HK-2 (cell line): ENCODE measurements around the gene TMEM176A.

ENCODE experiments used
- DNase-seq: peaks from one replicate; pipeline ENCODE4 v3.0.0-alpha.2; 2018; ENCODE audit not compliant: unreplicated experiment

TMEM176A gene

DNA sequence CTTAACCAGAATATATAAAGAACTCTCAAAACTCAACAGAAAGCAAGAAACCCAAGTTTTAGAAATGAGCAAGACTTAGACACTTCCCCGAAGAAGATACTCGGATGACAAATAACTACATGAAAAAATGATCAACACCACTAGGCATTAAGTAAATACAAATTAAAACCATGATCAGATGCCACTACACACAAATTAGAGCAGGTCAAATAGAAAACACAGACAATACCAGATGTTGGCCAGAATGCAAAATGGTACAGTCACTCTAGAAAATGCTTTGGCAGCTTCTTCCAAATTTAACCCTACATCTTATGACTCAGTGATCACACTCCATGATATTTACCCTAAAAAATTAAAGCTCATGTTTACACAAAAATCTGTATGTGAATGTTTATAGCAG is 18.4 kb downstream of the TMEM176A start:
- DNase-seq, result no peak

- DNase-seq, result no peak
These were observed 19.6 kb downstream of the TMEM176A start for GRCh38 chr7:150820148-150820547.

GRCh38 chr7:150820578-150821198 is 20.1 kb downstream of the TMEM176A start:
- no peak for DNase-seq

GRCh38 chr7:150823043-150823442 is 22.5 kb downstream of the TMEM176A start:
- no peak for DNase-seq

GRCh38 chr7:150823484-150824126 is 23.0 kb downstream of the TMEM176A start:
- DNase-seq, result no peak

- no peak for DNase-seq
These were observed 24.0 kb downstream of the TMEM176A start for GRCh38 chr7:150824379-150825177.

DNA sequence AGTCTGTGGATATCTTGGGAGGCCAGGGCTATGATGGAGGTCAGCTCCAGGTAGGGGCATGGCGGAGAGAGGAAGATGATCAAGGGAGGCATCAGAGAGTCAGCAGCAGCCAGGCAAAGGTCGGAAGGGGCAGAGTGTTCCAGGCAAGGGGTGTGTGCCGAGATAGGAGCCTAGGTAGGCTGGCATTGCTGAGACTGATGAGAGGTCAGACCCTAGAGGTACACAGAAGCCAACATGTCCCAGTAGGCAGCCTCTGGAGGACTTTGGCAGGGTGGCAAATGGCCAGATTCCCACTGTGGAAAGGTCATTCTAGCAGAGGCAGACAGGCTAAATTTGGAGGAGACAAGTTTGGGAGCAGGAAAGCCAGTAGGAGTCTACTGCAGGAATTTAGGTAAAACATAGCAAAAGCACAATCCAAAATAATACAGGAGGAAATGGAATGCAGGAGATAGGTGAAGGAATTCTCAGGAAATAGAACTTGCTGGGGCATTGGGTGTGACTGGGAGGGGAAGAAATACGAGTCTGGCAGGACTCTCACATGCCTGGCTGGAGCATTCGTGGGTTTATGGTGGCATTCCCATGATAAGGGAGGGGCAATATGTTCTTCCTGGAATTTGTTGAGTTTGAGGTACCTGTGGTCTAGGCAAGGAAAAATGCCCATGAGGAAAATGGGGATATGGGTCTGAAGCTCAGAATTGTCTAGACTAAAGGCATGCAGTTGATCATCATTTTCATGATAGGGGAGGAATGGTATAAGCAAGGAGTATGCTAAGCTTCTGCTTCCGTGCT is 25.7 kb downstream of the TMEM176A start:
- DNase-seq, result no peak

GRCh38 chr7:150828384-150828783 is 27.8 kb downstream of the TMEM176A start:
- no peak for DNase-seq

DNA sequence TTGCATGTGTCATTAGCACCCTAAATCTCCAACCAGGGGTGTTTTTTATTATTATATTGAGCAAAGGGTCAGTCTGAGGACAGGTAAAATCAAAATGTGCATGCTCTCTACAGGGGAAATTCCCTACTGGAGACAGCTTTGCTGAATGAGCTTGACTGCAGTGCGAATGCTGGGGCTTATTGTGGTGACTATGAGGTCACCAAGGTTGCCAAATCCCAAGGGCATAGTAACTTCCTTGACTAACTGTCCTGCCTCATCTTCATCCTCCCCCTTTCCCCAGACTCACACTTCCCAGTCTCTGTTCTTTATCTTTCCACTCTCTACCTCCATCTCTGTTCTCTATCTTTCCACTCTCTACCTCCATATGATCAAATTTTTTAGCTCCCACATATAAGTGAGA is 28.9 kb downstream of the TMEM176A start:
- no peak for DNase-seq

GRCh38 chr7:150830937-150831336 is 30.4 kb downstream of the TMEM176A start:
- DNase-seq, result no peak

GRCh38 chr7:150831851-150832250 is 31.3 kb downstream of the TMEM176A start:
- no peak for DNase-seq

GRCh38 chr7:150835019-150835418 is 34.5 kb downstream of the TMEM176A start:
- no peak for DNase-seq

DNA sequence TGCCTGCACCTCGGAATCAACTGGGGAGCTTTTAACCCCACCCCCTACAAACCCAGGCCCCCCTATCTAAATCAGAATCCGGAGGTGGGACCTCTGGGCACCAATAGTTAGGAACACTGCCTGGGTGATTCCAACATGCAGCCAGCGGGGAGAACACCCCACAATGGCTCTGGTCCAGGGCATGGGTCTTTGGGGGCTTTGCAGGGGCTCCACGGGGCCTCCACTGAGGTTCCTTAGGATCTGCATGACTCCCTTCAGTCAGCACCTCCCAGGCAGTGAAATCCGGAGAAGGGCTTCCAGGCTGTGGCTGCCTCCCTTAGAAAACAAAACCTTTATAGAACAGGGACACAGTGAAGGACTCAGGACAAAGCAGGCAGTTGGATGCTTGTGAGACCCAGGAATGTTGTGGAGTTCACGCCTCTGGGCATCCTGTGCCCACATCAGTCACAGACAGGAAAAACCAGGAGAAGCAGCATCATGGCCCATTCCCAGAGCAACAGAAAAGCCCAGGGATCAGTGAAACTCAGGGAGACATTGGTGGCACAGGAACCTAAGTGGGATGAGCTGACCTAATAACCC is 35.2 kb downstream of the TMEM176A start:
- DNase-seq, result no peak

DNA sequence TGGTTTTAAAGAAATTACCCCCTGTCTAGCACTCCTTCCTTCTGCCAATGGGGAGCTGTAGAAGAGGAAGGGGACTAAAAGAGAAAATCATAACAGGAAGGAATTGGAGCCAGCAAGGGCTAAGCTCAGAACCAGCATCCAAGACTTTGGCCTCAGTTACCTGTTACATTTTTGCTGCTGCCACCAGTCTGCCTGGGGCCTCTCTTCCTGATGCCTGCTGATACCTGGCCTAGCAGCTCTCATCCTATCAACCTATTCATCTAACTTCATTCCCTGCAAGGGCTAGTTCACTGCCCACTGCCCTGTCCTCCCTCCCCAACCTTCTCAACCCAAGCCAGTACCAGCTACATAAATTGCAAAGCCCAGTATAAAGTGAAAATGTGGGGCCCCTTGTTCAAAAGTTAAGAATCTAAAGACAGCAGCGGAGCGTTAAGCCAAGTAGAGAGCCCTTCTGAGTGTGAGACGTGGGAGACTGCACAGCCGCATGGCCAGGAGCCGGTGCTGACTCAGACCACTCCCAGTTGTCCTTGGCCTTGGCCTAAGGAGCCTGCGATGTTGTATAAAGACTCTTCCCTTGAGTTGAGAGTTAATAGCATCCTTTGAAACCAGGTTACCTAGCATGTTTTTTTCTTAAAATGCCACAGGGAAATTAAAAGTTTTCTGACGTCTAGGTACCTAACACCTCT is 38.5 kb downstream of the TMEM176A start:
- peak; percentile 9 for DNase-seq

DNA sequence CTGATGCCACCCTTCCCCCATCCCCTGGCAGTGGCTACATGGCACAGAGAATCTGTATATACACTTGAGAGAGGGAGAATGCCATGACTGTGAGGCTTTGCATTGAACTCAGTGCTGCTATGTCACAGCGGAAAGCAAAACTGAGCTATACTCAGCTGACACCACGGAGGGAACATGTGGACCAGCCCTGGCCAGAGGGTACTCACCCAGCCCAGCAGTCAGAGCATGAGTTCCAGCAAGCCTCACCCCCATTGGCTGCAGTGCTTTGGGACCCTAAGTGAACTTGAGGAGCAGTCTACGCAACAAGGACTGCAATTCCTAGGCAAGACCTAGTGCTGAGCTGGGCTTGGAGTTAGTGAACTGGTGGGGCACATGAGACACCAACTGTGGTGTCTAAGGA is 41.4 kb downstream of the TMEM176A start:
- DNase-seq, result no peak

DNA sequence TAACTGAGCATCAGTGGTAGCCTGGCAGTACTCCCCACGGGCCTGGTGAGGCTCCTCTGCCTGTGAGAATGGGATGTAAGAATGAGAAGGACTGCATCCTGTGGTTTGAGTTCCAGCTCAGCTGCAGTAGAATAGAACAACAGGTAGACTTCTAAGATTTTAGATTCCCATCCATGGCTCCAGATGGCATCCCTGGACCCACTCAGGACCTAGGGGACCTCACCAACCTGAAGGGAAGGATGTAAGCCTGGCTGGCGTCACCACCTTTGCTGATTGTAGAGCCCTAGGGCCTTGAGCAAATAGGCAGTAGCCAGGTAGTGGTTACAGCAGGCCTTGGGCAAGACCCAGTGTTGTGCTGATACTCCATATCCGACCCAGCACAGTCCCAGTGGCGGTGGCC is 42.1 kb downstream of the TMEM176A start:
- DNase-seq, result no peak

DNA sequence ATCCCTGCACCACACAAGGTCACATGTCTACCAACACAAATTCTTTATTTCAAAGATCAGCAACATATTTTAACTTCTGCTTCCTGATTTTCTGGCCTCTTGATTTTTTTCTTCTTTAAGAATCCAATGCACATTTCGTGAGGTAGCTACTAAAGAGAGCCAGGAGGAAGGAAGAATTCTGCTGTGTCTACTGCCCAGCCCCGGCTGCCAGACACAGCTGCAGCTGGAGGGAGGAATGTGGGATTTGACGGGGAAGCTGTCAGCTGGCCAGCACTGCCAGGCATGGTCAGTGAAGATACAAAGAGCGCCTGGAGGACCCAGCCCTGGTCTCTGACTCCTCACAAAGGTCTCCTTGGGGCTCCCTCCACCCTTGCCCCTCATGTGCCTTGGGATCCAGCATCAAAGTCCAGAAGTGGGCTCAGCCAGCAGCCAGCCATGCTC is 44.9 kb downstream of the TMEM176A start:
- no peak for DNase-seq

DNA sequence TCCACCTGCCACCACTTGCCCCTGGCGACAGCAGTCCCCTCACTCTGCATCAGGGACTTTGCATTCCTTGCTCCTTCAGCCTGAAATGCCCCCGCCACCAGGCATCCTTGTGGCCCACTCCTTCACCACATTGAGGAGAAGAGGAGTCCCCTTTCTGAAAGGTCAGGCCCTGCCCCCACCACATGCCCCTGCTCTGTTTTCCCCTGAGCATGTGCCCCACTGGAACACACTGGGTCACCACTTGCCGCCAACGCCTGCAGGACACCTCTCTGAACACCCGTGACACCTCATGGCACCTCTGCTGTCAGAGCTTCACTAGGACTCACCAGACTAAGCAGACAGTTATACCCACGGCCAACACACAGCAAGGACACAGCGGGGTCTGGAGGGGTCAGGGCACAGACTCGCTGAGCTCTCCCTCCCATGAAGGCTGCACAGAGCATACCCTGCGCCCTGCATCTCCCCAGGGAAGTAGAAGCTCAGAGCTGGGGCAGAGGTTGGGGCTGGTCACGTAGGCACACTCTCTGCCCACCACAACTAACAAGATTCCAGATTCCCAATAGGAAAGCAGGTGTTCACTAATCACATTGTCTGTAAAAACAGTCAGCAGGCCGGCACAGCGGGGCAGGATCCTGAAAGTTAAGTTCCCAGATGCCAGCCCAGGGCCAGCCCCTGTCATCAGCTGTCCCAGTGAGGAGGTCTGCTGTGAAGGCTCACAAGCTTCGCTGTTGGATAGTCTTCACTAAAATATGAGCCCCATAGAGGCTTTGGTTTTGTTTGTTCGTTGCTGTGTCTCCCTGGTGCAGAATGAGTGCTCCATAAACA is 45.9 kb downstream of the TMEM176A start:
- no peak for DNase-seq

- no peak for DNase-seq
These were observed 47.0 kb downstream of the TMEM176A start for GRCh38 chr7:150847536-150847935.

DNA sequence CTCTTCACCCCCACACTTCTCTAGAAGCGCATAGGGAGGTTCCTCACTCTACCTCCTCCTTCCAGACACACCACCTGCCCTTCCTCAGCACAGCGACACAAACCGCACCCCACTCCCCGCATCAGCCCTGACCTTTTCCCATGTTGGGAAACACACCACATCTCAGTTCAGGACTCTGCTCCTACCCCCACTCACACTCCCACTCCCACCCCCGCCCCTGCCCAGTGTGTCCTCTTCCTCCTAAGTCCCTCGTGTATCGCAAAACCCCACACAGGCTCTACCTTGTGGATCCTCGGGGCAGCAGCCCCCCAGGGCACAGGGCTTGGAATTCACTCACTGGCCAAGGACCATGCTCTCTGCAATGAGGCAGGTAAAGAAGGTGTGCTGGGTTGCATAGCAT is 47.5 kb downstream of the TMEM176A start:
- no peak for DNase-seq
